Osteoblast (primary cell): Measurements from ENCODE around the gene CARMIL1. TPM values are rescaled to one million over a fixed set of nuclear protein-coding genes. Genes with fewer than 3 reads are reported as not detected.
"Not testable (repeated sequence)": the region's sequence is repeated elsewhere in the genome, so short reads cannot be mapped to it uniquely, and the experiment has no call there.

Experiments
- DNase-seq: peaks from one replicate; pipeline ENCODE4 v3.0.0; 2011; ENCODE audit warnings: low spot score, mixed read lengths; ENCODE audit not compliant: insufficient read length; ENCODE audit errors: missing footprints
- H2AFZ ChIP-seq: 2 replicates; pipeline ENCODE4 v1.6.0; 2011; ENCODE audit warnings: mild to moderate bottlenecking, low read length
- H3K27ac ChIP-seq: 2 replicates; pipeline ENCODE4 v1.5.1; 2011; ENCODE audit warnings: mild to moderate bottlenecking, low read depth, low read length, moderate library complexity
- H3K27me3 ChIP-seq: 2 replicates; pipeline ENCODE4 v1.6.0; 2012; ENCODE audit warnings: mild to moderate bottlenecking, control low read depth, inconsistent platforms, low read length, moderate library complexity; ENCODE audit not compliant: insufficient read depth
- H3K36me3 ChIP-seq: 2 replicates; pipeline ENCODE4 v1.5.1; 2011; ENCODE audit warnings: mild to moderate bottlenecking, low read length, control low read depth, moderate library complexity; ENCODE audit not compliant: insufficient read depth
- H3K4me1 ChIP-seq: 2 replicates; pipeline ENCODE4 v1.5.1; 2011; ENCODE audit warnings: mild to moderate bottlenecking, low read length, control low read depth, moderate library complexity; ENCODE audit not compliant: insufficient read depth
- H3K4me2 ChIP-seq: 2 replicates; pipeline ENCODE4 v1.6.0; 2011; ENCODE audit warnings: mild to moderate bottlenecking, low read length; ENCODE audit not compliant: insufficient read depth
- H3K4me3 ChIP-seq: fragments of 200-600 bp; sonication (generic); 3 replicates; pipeline ENCODE4 v1.5.1; 2012; ENCODE audit warnings: mild to moderate bottlenecking, low read length, inconsistent platforms; ENCODE audit not compliant: insufficient read depth
- H3K79me2 ChIP-seq: 2 replicates; pipeline ENCODE4 v1.6.0; 2012; ENCODE audit warnings: mild to moderate bottlenecking, low read length, control low read depth, inconsistent platforms; ENCODE audit not compliant: insufficient read depth
- H3K9me3 ChIP-seq: 2 replicates; pipeline ENCODE4 v1.5.1; 2011; ENCODE audit warnings: low read depth, low read length, control low read depth
- H4K20me1 ChIP-seq: 2 replicates; pipeline ENCODE4 v1.6.0; 2012; ENCODE audit warnings: mild to moderate bottlenecking, low read length, control low read depth; ENCODE audit not compliant: insufficient read depth
- CTCF ChIP-seq: IDR thresholded peaks from 2 replicates; pipeline ENCODE4 v1.5.1; 2011; ENCODE audit warnings: mild to moderate bottlenecking, low read depth, low read length, moderate library complexity; ENCODE audit errors: extremely low read depth
- total RNA-seq: library from RNA; depleted of rRNA; stranded (reverse); fragments of >200 nt; gene quantifications from 2 replicates; pipeline ENCODE4 v1.2.3, GENCODE V29; 2012

CARMIL1 gene
- total RNA-seq, 1 donor = 25.7 TPM

GRCh38 chr6:25377664-25378063 lies 98.5 kb downstream of the CARMIL1 start:
- DNase-seq = no peak
- H3K36me3 ChIP-seq = no peaks in the 10 kb centered on the region
- H2AFZ ChIP-seq = no peak overlapping the region
- H3K27me3 ChIP-seq = no peaks in the 10 kb centered on the region
- no peak for TF ChIP-seq CTCF
- H3K79me2 ChIP-seq = peaks cover 4% of the 10 kb centered on the region
- H3K4me1 ChIP-seq = no peaks in the 10 kb centered on the region
- H4K20me1 ChIP-seq = no peaks in the 10 kb centered on the region
- H3K27ac ChIP-seq = no peak overlapping the region
- H3K4me2 ChIP-seq = no peak overlapping the region
- no peak overlapping the region for H3K4me3 ChIP-seq
- H3K9me3 ChIP-seq = no peaks in the 10 kb centered on the region

- Histone ChIP-seq H2AFZ (no peak overlapping the region), H3K4me2 (no peak overlapping the region), H3K4me1 (no peaks in the 10 kb centered on the region), H4K20me1 (no peaks in the 10 kb centered on the region), H3K4me3 (no peak overlapping the region), H3K36me3 (no peaks in the 10 kb centered on the region), H3K79me2 (peaks cover 4% of the 10 kb centered on the region), H3K9me3 (no peaks in the 10 kb centered on the region), H3K27me3 (no peaks in the 10 kb centered on the region), H3K27ac (no peak overlapping the region)
- TF ChIP-seq CTCF = no peak
- no peak for DNase-seq
Measured at GRCh38 chr6:25381077-25381476, 101.9 kb downstream of the CARMIL1 start.

GRCh38 chr6:25382476-25382875 lies 103.3 kb downstream of the CARMIL1 start:
- H3K27me3 ChIP-seq, H3K36me3 ChIP-seq, H3K79me2 ChIP-seq, DNase-seq, H3K9me3 ChIP-seq, H3K27ac ChIP-seq, H3K4me3 ChIP-seq, H3K4me2 ChIP-seq, H3K4me1 ChIP-seq, H2AFZ ChIP-seq, H4K20me1 ChIP-seq: not testable (repeated sequence)

- Histone ChIP-seq H3K4me2 (no peak overlapping the region), H3K27ac (no peak overlapping the region), H2AFZ (no peak overlapping the region), H3K9me3 (no peaks in the 10 kb centered on the region), H3K27me3 (no peaks in the 10 kb centered on the region), H3K79me2 (peaks cover 4% of the 10 kb centered on the region), H3K36me3 (no peaks in the 10 kb centered on the region), H3K4me1 (no peaks in the 10 kb centered on the region), H4K20me1 (no peaks in the 10 kb centered on the region), H3K4me3 (no peak overlapping the region)
- DNase-seq = no peak
- TF ChIP-seq CTCF = no peak
Measured at GRCh38 chr6:25384234-25384633, 105.1 kb downstream of the CARMIL1 start.
